GM12878 (cell line): ENCODE data around the gene CNN1. TPM values are rescaled to one million over a fixed set of nuclear protein-coding genes. Genes with fewer than 3 reads are reported as not detected.

ENCODE experiments used
- ATF2 ChIP-seq: IDR thresholded peaks from 2 replicates; pipeline ENCODE4 v1.6.1; 2012; ENCODE audit warnings: low read length, inconsistent platforms
- CBFB ChIP-seq: IDR thresholded peaks from 2 replicates; pipeline ENCODE4 v1.6.1; 2016; ENCODE audit warnings: antibody characterized with exemption, low read depth
- CHD2 ChIP-seq: IDR thresholded peaks from 2 replicates; pipeline ENCODE4 v1.6.1; 2011; ENCODE audit warnings: low read depth, low read length, improper control_type of control experiment, borderline replicate concordance
- CUX1 ChIP-seq: IDR thresholded peaks from 2 replicates; pipeline ENCODE4 v1.6.1; 2012; ENCODE audit warnings: improper control_type of control experiment, low read depth, low read length; ENCODE audit not compliant: insufficient replicate concordance
- IKZF1 ChIP-seq: fragments of 450-650 bp; conservative IDR thresholded peaks from 2 replicates; pipeline ENCODE4 v1.6.1; 2017; ENCODE audit warnings: antibody characterized with exemption, mild to moderate bottlenecking
- KAT2A ChIP-seq: conservative IDR thresholded peaks from 2 replicates; pipeline ENCODE4 v1.6.1; 2011; ENCODE audit warnings: low read depth, low read length; ENCODE audit not compliant: control insufficient read depth
- KLF5 ChIP-seq: fragments of 450-650 bp; IDR thresholded peaks from 2 replicates; pipeline ENCODE4 v1.6.1; 2014; ENCODE audit warnings: mild to moderate bottlenecking; ENCODE audit not compliant: partially characterized antibody
- RAD21 ChIP-seq: IDR thresholded peaks from 2 replicates; pipeline ENCODE4 v1.6.1; 2011; ENCODE audit warnings: mild to moderate bottlenecking, low read depth, low read length, moderate library complexity; ENCODE audit not compliant: insufficient read depth
- SIN3A ChIP-seq: IDR thresholded peaks from 2 replicates; pipeline ENCODE4 v1.6.1; 2012; ENCODE audit warnings: low read depth, low read length, improper control_type of control experiment
- STAT3 ChIP-seq: IDR thresholded peaks from 2 replicates; pipeline ENCODE4 v1.6.1; 2011; ENCODE audit warnings: low read depth, low read length, improper control_type of control experiment
- ZBTB11 ChIP-seq: fragments of 450-650 bp; formaldehyde crosslinking; IDR thresholded peaks from 2 replicates; pipeline ENCODE4 v1.5.0; 2022; ENCODE audit warnings: mild to moderate bottlenecking, missing genetic modification characterization
- ZNF24 ChIP-seq: fragments of 450-650 bp; IDR thresholded peaks from 2 replicates; pipeline ENCODE4 v1.6.1; 2017; ENCODE audit warnings: antibody characterized with exemption, mild to moderate bottlenecking
- ZZZ3 ChIP-seq: IDR thresholded peaks from 2 replicates; pipeline ENCODE4 v1.6.1; 2011; ENCODE audit warnings: low read depth; ENCODE audit not compliant: control insufficient read depth, insufficient read length
- polyA plus RNA-seq, 11 experiments: library from polyadenylated mRNA; depleted of rRNA in 4 of 11; unstranded in 6 of 11; stranded (reverse) in 5 of 11; fragments of >200 nt; fragmentation: Nextera tagmentation in 4 of 11; fragmentation: Illumina TruSeq in 1 of 11; extraction: Ambion mirVana in 4 of 11; extraction: Trizol in 1 of 11; gene quantifications; 1 replicate in 1 of 11; 2 replicates in 10 of 11; pipeline versions ENCODE4 v1.2.1 to v1.2.3, GENCODE V29; 2011 to 2016; ENCODE audit warnings: inconsistent platforms in 2 of 11, missing spikeins in 2 of 11, low read depth in 1 of 11
- total RNA-seq, 4 experiments: library from RNA; depleted of rRNA in 3 of 4; stranded (reverse); fragments of >200 nt in 3 of 4; fragmentation: Illumina TruSeq in 1 of 4; extraction: Trizol in 1 of 4; gene quantifications; 2 replicates each; pipeline versions ENCODE4 v1.2.1 to v1.2.3, GENCODE V29; 2013 to 2021
- TF ChIP-seq, protein P1 (sequence below): fragments of 450-650 bp; formaldehyde crosslinking; IDR thresholded peaks from 2 replicates; pipeline ENCODE4 v1.4.0; 2020; ENCODE audit warnings: mild to moderate bottlenecking, moderate library complexity

Gene CNN1
- total and polyA plus RNA-seq, 10 of the 15 experiments (the other 5 are each of a cell fraction or from before 2014, with no cell fraction given): 0.03 to 0.58 (median 0.22) TPM; not detected in 1

- no peak for TF ChIP-seq ZBTB11 (CRISPR knock-in tag)
- no peak for TF ChIP-seq KAT2A
- TF ChIP-seq RAD21: peak; percentile 36; the same call in 1 of the 2 replicates
- TF ChIP-seq STAT3: no peak
- 0 out of 2 replicates have a peak, but pooled peaks have one; percentile 27 for TF ChIP-seq CHD2
- TF ChIP-seq CUX1: no peak
- TF ChIP-seq KLF5: no peak
- TF ChIP-seq SIN3A: no peak
- TF ChIP-seq IKZF1: peak; percentile 62
- TF ChIP-seq ZZZ3: no peak
- 0 out of 2 replicates have a peak, but pooled peaks have one; percentile 37 for TF ChIP-seq ATF2
- no peak; the same call in 1 of the 2 replicates for TF ChIP-seq ZNF24
- TF ChIP-seq, protein P1, sequence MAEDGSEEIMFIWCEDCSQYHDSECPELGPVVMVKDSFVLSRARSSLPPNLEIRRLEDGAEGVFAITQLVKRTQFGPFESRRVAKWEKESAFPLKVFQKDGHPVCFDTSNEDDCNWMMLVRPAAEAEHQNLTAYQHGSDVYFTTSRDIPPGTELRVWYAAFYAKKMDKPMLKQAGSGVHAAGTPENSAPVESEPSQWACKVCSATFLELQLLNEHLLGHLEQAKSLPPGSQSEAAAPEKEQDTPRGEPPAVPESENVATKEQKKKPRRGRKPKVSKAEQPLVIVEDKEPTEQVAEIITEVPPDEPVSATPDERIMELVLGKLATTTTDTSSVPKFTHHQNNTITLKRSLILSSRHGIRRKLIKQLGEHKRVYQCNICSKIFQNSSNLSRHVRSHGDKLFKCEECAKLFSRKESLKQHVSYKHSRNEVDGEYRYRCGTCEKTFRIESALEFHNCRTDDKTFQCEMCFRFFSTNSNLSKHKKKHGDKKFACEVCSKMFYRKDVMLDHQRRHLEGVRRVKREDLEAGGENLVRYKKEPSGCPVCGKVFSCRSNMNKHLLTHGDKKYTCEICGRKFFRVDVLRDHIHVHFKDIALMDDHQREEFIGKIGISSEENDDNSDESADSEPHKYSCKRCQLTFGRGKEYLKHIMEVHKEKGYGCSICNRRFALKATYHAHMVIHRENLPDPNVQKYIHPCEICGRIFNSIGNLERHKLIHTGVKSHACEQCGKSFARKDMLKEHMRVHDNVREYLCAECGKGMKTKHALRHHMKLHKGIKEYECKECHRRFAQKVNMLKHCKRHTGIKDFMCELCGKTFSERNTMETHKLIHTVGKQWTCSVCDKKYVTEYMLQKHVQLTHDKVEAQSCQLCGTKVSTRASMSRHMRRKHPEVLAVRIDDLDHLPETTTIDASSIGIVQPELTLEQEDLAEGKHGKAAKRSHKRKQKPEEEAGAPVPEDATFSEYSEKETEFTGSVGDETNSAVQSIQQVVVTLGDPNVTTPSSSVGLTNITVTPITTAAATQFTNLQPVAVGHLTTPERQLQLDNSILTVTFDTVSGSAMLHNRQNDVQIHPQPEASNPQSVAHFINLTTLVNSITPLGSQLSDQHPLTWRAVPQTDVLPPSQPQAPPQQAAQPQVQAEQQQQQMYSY (CRISPR knock-in tag): no peak
- TF ChIP-seq CBFB: no peak
Measured at GRCh38 chr19:11535792-11536595, 2.7 kb upstream of the CNN1 start (continued).
